RWPE2 (cell line): ENCODE measurements around the gene RNPEPL1.

ENCODE experiments used
- ATAC-seq: fragments of 200-7000 bp; cut with Tn5 transposase; 3 replicates; pipeline ENCODE4 v1.9.1; 2021; ENCODE audit warnings: low read depth
- DNase-seq: peaks from one replicate; pipeline ENCODE4 v3.0.0-alpha.2; 2020; ENCODE audit warnings: low spot score
- H3K27ac ChIP-seq: fragments of 450-650 bp; 2 replicates; pipeline ENCODE4 v1.5.1; 2017; ENCODE audit warnings: mild to moderate bottlenecking; ENCODE audit not compliant: poor library complexity, severe bottlenecking
- H3K27me3 ChIP-seq: fragments of 250-450 bp; sonication (Bioruptor Pico); 2 replicates; pipeline ENCODE4 v1.5.1; 2021; ENCODE audit warnings: mild to moderate bottlenecking, moderate library complexity; ENCODE audit not compliant: insufficient read depth, poor library complexity, severe bottlenecking
- H3K36me3 ChIP-seq: fragments of 250-450 bp; sonication (Bioruptor Pico); 2 replicates; pipeline ENCODE4 v1.5.1; 2020; ENCODE audit warnings: low read depth, mild to moderate bottlenecking, moderate library complexity
- H3K4me1 ChIP-seq: fragments of 250-450 bp; sonication (Bioruptor Pico); 2 replicates; pipeline ENCODE4 v1.5.1; 2021; ENCODE audit warnings: mild to moderate bottlenecking, moderate library complexity; ENCODE audit not compliant: insufficient read depth, poor library complexity, severe bottlenecking
- H3K4me3 ChIP-seq: fragments of 250-450 bp; sonication (Bioruptor Pico); 2 replicates; pipeline ENCODE4 v1.5.1; 2021; ENCODE audit warnings: mild to moderate bottlenecking, moderate library complexity; ENCODE audit not compliant: severe bottlenecking
- H3K9me3 ChIP-seq: fragments of 250-450 bp; sonication (Bioruptor Pico); 2 replicates; pipeline ENCODE4 v1.5.1; 2021; ENCODE audit warnings: mild to moderate bottlenecking, moderate library complexity; ENCODE audit not compliant: severe bottlenecking
- TF ChIP-seq, protein P1 (sequence below): fragments of 450-650 bp; IDR thresholded peaks from one replicate; pipeline ENCODE4 v1.5.1; 2017; ENCODE audit warnings: mild to moderate bottlenecking, moderate library complexity; ENCODE audit not compliant: poor library complexity, severe bottlenecking

Gene RNPEPL1

DNA sequence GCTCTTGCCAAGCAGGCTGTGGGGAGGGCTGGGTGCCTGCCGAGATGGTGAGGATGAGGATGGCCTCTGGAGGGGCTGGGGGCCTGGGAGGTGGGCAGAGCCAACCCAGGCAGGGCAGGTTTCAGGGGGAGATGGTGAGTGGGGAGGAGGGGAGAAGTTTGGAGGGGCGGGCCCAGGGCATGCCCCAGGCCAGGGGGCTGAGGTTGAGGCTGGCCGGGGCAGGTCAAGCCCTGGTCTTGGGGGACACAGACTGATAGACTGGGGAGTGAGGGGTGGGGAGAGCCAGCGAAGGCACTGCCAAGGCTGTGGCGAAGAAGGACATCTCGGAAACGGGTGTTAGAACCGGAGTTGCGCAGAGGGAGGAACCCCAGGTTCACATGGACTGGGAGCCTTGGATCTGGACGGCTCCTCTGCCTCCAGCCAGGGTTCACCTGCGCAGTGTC lies 30.9 kb downstream of the RNPEPL1 start:
- Histone ChIP-seq H3K27ac (no peak overlapping the region), H3K4me3 (no peak overlapping the region), H3K36me3 (peaks cover 7% of the 10 kb centered on the region; the same call in 1 of the 2 replicates), H3K9me3 (no peaks in the 10 kb centered on the region), H3K4me1 (no peaks in the 10 kb centered on the region), H3K27me3 (no peaks in the 10 kb centered on the region)
- DNase-seq (peak; percentile 34), ATAC-seq (no peak)
- TF ChIP-seq, protein P1, sequence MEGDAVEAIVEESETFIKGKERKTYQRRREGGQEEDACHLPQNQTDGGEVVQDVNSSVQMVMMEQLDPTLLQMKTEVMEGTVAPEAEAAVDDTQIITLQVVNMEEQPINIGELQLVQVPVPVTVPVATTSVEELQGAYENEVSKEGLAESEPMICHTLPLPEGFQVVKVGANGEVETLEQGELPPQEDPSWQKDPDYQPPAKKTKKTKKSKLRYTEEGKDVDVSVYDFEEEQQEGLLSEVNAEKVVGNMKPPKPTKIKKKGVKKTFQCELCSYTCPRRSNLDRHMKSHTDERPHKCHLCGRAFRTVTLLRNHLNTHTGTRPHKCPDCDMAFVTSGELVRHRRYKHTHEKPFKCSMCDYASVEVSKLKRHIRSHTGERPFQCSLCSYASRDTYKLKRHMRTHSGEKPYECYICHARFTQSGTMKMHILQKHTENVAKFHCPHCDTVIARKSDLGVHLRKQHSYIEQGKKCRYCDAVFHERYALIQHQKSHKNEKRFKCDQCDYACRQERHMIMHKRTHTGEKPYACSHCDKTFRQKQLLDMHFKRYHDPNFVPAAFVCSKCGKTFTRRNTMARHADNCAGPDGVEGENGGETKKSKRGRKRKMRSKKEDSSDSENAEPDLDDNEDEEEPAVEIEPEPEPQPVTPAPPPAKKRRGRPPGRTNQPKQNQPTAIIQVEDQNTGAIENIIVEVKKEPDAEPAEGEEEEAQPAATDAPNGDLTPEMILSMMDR: no peak

DNA sequence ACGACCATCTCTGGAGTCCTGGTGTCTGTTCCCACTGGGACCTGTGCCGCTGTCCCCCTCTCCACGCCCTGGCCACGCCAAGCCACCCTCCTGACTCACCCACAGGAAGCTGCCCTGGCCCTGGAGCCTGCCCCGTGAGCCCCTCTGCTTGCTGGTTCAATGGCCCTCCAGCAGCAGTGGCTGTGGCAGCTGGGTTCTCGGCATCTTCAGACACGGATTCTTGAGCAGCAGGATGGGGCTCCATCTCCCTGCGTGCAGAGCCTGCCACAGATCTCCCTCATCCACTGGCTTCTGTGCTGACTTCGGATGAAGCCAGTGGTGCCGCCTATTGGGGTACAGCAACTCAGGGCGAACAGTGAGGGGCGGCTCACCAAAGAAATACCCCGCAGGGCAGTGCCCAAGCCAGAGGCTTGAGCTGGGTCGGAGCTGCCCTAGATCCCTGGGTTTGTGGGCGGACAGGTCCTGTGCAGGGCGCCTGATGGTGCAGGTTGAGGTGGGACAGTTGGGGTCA lies 32.2 kb downstream of the RNPEPL1 start:
- Histone ChIP-seq H3K4me3 (no peak overlapping the region), H3K4me1 (no peaks in the 10 kb centered on the region), H3K27ac (no peak overlapping the region), H3K36me3 (peaks cover 5% of the 10 kb centered on the region; the same call in 1 of the 2 replicates), H3K9me3 (no peaks in the 10 kb centered on the region), H3K27me3 (no peaks in the 10 kb centered on the region)
- DNase-seq (peak; percentile 34), ATAC-seq (no peak)
- TF ChIP-seq, protein P1: no peak

DNA sequence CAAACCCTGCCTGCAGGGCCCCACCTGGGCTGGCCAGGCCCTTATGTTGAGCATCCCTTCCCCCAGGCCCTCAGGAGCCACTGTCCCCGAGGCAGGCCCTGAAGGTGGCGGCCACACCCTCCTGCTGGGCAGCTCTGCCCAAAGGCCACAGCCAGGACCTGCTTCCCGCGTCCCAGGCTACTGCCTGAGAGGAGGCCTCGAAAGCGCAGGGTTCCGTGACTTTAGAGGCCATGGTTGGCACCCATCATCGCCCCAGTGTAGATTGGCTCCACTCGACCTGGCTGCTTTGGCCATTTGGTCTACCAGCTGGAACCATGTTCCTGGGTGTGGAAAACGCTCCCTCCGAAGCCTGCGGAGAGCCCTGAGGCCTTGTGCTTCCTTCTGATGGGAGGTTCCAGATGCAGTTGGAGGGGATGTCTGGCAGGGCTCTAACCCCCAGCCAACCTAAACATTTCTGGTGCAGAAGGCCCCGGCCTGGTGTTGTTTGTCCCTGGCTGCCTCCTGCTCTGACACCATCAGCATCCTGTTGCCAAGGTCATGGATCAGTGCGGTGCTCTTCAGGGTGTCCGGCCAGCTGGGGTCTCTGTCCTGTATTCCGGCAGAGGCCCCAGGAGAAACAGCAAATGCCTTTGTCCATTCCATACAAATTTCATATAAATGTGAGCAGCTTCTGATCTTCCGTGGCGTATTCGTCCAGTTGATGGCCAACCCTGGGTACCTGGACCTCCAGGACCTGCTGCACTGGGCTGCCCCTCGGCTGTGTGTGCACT lies 33.0 kb downstream of the RNPEPL1 start:
- Histone ChIP-seq H3K9me3 (no peaks in the 10 kb centered on the region), H3K4me1 (no peaks in the 10 kb centered on the region), H3K36me3 (no peaks in the 10 kb centered on the region), H3K4me3 (no peak overlapping the region), H3K27ac (no peak overlapping the region), H3K27me3 (no peaks in the 10 kb centered on the region)
- no peak for ATAC-seq
- DNase-seq: peak; percentile 44
- TF ChIP-seq, protein P1: no peak

DNA sequence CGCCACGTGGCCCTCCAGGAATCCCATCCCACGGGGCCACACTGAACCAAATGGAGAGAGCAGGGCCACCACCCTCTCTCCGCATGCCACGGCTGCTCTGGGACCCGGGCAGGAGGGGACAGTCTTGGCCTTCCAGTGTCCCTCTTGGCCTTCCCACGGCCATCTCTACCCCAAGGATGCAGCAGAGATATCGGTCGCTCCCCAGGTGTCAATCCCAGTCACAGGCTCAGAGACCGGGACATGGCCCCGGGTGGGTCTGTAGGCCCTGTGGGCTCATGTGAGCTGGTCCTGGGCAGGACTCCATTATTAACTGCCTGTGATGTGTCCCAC lies 33.5 kb downstream of the RNPEPL1 start:
- ATAC-seq (no peak), DNase-seq (peak; percentile 50)
- H3K36me3 ChIP-seq: no peaks in the 10 kb centered on the region
- H3K4me3 ChIP-seq: no peak overlapping the region
- no peaks in the 10 kb centered on the region for H3K4me1 ChIP-seq
- H3K9me3 ChIP-seq: no peaks in the 10 kb centered on the region
- H3K27ac ChIP-seq: no peak overlapping the region
- H3K27me3 ChIP-seq: no peaks in the 10 kb centered on the region
- TF ChIP-seq, protein P1: no peak

DNA sequence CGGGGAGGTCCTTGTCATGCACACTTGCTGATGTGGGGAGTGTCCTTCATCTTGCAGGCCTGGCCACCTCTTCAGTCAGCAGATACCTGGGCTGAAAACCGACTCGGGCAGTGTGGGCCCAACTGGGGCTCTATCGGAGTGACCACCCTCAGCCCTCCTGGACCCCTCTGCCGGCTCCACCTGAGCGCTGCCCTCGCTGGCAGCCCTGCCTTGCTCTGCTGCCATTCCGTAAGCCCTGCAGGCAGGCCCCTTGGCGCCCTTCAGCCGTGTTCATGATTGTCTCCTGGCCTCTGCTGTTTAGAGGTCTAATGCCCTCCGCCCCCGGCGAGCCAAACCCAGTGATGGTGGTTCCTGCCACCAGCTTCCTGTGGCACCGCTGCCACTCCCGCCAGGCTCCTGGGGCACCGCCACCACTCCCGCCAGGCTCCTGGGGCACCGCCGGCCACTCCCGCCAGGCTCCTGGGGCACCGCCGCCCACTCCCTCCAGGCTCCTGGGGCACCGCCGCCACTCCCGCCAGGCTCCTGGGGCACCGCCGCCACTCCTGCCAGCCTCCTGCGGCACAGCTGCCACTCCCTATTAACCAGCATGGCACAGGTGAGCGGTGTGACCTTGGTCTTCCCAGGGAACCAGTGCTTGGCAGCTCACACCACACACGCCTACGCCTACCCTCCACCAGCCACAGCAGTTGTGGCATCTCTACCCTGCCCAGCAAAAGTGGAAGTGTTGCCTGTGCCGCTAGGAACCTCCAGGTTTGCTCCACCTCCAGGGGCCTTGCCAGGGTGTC lies 34.2 kb downstream of the RNPEPL1 start:
- H3K27me3 ChIP-seq: no peaks in the 10 kb centered on the region
- H3K36me3 ChIP-seq: no peaks in the 10 kb centered on the region
- H3K27ac ChIP-seq: no peak overlapping the region
- ATAC-seq (no peak), DNase-seq (peak; percentile 38)
- H3K4me1 ChIP-seq: no peaks in the 10 kb centered on the region
- H3K9me3 ChIP-seq: no peaks in the 10 kb centered on the region
- H3K4me3 ChIP-seq: no peak overlapping the region
- TF ChIP-seq, protein P1: no peak
